Endothelial cell of umbilical vein (primary cell): ENCODE results near the gene MAPKAP1.

Experiments used
- EZH2 ChIP-seq: IDR thresholded peaks from 2 replicates; pipeline ENCODE4 v1.6.1; 2012; ENCODE audit warnings: borderline replicate concordance, low read depth, mild to moderate bottlenecking, moderate library complexity, low read length, inconsistent platforms; ENCODE audit not compliant: severe bottlenecking
- FOS ChIP-seq: IDR thresholded peaks from 2 replicates; pipeline ENCODE4 v1.6.1; 2011; ENCODE audit warnings: mild to moderate bottlenecking, low read length, moderate library complexity, borderline replicate concordance; ENCODE audit not compliant: insufficient read depth
- JUN ChIP-seq: IDR thresholded peaks from 2 replicates; pipeline ENCODE4 v1.6.1; 2011; ENCODE audit warnings: borderline replicate concordance, low read depth; ENCODE audit not compliant: insufficient read length, insufficient read depth
- MAX ChIP-seq: IDR thresholded peaks from 2 replicates; pipeline ENCODE4 v1.6.1; 2011; ENCODE audit not compliant: insufficient read depth, insufficient read length
- MYC ChIP-seq: IDR thresholded peaks from one replicate; pipeline ENCODE4 v1.6.1; 2011; ENCODE audit warnings: mild to moderate bottlenecking, low read depth, low read length
- POLR2A ChIP-seq: IDR thresholded peaks from 2 replicates; pipeline ENCODE4 v1.6.1; 2012; ENCODE audit warnings: low read depth, mild to moderate bottlenecking, control low read depth, low read length
- POLR2AphosphoS5 ChIP-seq: IDR thresholded peaks from 2 replicates; pipeline ENCODE4 v1.6.1; 2012; ENCODE audit warnings: low read depth, mild to moderate bottlenecking, control low read depth, low read length, moderate library complexity; ENCODE audit not compliant: insufficient read depth
- TF ChIP-seq, protein P1 (sequence below), 2 donors: IDR thresholded peaks; 1 replicate in 1 of 2; 2 replicates in 1 of 2; pipeline ENCODE4 v1.5.1; 2011; ENCODE audit warnings: low read length in 2 of 2, mild to moderate bottlenecking in 2 of 2, moderate library complexity in 2 of 2, control low read depth in 1 of 2, inconsistent platforms in 1 of 2, low read depth in 1 of 2; ENCODE audit not compliant: insufficient read depth in 1 of 2; ENCODE audit errors: extremely low read depth in 1 of 2

GRCh38 chr9:125579030-125579932 is 127.7 kb downstream of the MAPKAP1 start:
- no peak for TF ChIP-seq POLR2A
- no peak for TF ChIP-seq EZH2
- TF ChIP-seq POLR2AphosphoS5: no peak
- TF ChIP-seq, protein P1, sequence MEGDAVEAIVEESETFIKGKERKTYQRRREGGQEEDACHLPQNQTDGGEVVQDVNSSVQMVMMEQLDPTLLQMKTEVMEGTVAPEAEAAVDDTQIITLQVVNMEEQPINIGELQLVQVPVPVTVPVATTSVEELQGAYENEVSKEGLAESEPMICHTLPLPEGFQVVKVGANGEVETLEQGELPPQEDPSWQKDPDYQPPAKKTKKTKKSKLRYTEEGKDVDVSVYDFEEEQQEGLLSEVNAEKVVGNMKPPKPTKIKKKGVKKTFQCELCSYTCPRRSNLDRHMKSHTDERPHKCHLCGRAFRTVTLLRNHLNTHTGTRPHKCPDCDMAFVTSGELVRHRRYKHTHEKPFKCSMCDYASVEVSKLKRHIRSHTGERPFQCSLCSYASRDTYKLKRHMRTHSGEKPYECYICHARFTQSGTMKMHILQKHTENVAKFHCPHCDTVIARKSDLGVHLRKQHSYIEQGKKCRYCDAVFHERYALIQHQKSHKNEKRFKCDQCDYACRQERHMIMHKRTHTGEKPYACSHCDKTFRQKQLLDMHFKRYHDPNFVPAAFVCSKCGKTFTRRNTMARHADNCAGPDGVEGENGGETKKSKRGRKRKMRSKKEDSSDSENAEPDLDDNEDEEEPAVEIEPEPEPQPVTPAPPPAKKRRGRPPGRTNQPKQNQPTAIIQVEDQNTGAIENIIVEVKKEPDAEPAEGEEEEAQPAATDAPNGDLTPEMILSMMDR (IDR thresholded peaks at IDR 0.05; ENCODE audit: extremely low read depth in 1 of 2, insufficient read depth in 1 of 2, low read depth in 1 of 2, low read length in 2 of 2): no peak
- TF ChIP-seq MAX: no peak
- TF ChIP-seq FOS: no peak
- TF ChIP-seq JUN: no peak
- no peak for TF ChIP-seq MYC
